Duodenal mucosa (tissue), 2 donors: ENCODE data around the gene ZNF592.
"Not testable (repeated sequence)": the region's sequence is repeated elsewhere in the genome, so short reads cannot be mapped to it uniquely, and the experiment has no call there.

Experiments used
- H3K27ac ChIP-seq: one replicate; pipeline ENCODE4 v1.7.0; 2013; ENCODE audit warnings: low read depth, low read length
- H3K27me3 ChIP-seq, 2 donors: one replicate each; pipeline ENCODE4 v1.7.0; 2013; ENCODE audit warnings: low read length in 2 of 2, control low read depth in 1 of 2; ENCODE audit not compliant: insufficient read depth in 2 of 2, control insufficient read depth in 1 of 2
- H3K36me3 ChIP-seq, 2 donors: one replicate each; pipeline ENCODE4 v1.7.0; 2013; ENCODE audit warnings: low read length in 2 of 2, control low read depth in 1 of 2; ENCODE audit not compliant: insufficient read depth in 2 of 2, control insufficient read depth in 1 of 2
- H3K4me1 ChIP-seq, 2 donors: one replicate each; pipeline ENCODE4 v1.7.0; 2013; ENCODE audit warnings: low read length in 2 of 2, control low read depth in 1 of 2; ENCODE audit not compliant: insufficient read depth in 2 of 2, control insufficient read depth in 1 of 2
- H3K4me3 ChIP-seq, 2 donors: one replicate each; pipeline ENCODE4 v1.7.0; 2013; ENCODE audit warnings: low read length in 2 of 2, low read depth in 1 of 2
- H3K9ac ChIP-seq, 2 donors: one replicate each; pipeline ENCODE4 v1.7.0; 2013; ENCODE audit warnings: low read length in 2 of 2, low read depth in 1 of 2
- H3K9me3 ChIP-seq, 2 donors: one replicate each; pipeline ENCODE4 v1.7.0; 2013; ENCODE audit warnings: low read length in 2 of 2, control low read depth in 1 of 2; ENCODE audit not compliant: control insufficient read depth in 1 of 2

The ZNF592 gene

DNA sequence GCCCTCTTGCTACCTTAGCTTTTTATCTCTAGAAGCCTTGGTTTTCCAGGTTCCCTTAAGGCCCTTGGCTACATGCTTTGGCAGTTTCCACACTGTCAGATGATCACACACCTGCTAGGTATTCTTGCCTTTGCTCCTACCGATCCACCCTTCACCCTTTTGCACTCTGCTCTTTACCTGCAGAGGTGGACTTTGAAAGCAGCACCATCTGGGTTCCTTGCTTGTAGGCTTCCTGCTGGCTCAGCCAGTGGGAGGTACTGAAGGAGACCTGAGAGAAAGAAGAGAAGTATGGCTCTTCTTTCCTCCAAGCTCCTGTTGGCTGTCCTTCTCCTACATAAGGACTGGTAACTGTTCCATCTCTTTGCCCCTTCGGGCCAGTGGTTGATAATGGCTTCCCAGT, 7.3 kb upstream of the ZNF592 start:
- Histone ChIP-seq H3K9me3 (no peaks in the 10 kb centered on the region), H3K9ac (peak overlapping the region; percentile 17 to 28), H3K27ac (peak overlapping the region; percentile 43), H3K4me1 (peaks cover 13 to 22% of the 10 kb centered on the region in 2 donors), H3K27me3 (no peaks in the 10 kb centered on the region), H3K36me3 (no peaks in the 10 kb centered on the region), H3K4me3 (peak overlapping the region in 1 of 2 donors; percentile 20)

DNA sequence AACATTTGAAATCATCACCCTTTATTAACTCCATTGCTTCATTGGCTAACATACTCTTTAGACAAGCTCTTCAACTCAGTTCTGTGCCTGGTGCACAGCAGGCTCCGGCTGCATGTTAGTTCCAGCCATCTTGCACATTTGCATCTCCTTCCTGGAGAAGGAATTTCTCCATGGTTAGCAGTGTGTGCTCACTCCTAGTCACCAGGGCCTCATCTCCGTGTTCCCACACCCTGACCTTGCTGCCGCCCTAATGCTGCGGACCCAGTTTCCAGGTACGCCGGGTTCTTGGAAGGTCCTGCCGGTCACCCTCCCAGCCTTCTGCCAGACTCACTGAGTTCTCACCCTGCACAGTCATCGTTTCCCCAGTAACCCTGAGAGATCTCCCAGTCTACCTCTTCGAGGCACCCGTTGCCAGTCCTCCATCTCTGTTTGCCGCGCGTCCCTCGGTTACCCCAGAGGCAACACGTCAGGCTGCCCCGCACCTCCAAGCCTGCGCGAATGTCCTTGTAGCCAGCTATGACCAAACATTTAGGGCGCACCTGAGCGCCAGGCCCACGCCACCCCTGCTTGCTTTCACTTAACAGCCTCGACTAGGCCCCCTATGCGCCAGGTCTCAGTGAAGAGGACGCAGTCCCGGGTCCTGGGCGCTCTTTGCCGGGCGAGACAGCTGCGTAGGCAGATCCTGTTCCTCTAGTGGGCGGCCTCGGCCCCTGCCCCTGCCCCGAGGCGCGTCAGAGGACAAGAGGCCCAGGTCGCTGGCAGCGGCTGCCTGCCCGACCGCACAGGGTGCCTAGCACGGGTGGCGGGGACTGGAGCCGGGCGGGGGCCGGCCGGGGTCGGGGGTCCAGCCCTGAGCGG, 747 bp upstream of the ZNF592 start:
- Histone ChIP-seq H3K4me3 (peak overlapping the region; percentile 86 to 93), H3K9ac (peak overlapping the region; percentile 74 to 97), H3K4me1 (peaks cover 22 to 33% of the 10 kb centered on the region in 2 donors), H3K27ac (peak overlapping the region; percentile 99), H3K36me3 (no peaks in the 10 kb centered on the region), H3K27me3 (no peaks in the 10 kb centered on the region), H3K9me3 (no peaks in the 10 kb centered on the region)

DNA sequence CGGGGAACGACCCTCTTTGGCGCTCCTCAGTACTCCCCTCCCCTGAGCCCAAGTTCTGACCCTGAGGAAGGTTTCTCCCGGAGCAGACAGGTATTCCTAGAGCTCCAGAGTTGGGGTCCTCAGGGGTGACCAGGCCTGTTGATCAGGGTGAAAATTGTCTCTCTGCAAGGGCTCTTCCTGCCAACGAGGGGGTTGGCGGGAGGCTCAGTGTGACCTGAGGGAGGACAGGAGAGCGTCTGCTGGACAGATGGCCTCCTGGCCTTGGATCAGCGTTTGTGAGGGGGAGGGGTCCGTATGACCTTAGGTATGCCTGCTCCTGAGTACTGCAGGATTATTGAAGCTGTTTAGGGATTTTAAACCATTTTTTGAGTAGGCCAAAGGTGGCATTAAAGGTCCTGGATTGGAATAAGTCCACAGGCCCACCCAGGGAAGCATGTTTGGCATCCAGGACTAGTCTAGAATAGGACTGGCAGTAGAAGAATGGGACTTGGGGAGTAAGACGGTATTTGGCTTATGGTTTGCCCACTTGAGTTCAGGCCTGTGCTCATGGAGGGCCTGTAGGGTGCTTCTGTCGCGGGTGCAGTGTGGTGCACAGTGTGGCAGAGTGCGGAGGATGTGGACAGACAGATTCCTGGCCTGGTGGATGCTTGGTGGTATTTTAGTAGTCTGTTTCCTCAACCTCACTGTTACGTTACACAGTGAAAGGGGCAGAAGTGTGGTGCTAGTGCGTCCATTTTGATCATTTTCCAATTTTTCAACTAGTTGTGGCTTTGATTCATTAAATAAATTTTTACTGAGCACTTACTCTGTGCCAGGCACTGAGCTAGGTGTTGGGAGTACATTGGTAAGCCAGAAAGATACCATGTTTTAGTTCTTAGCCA, 959 bp downstream of the ZNF592 start:
- Histone ChIP-seq H3K4me3 (peak overlapping the region; percentile 81 to 94), H3K4me1 (peaks cover 27 to 45% of the 10 kb centered on the region in 2 donors), H3K36me3 (no peaks in the 10 kb centered on the region), H3K9ac (peak overlapping the region; percentile 61 to 89), H3K27me3 (no peaks in the 10 kb centered on the region), H3K27ac (peak overlapping the region; percentile 89), H3K9me3 (no peaks in the 10 kb centered on the region)

DNA sequence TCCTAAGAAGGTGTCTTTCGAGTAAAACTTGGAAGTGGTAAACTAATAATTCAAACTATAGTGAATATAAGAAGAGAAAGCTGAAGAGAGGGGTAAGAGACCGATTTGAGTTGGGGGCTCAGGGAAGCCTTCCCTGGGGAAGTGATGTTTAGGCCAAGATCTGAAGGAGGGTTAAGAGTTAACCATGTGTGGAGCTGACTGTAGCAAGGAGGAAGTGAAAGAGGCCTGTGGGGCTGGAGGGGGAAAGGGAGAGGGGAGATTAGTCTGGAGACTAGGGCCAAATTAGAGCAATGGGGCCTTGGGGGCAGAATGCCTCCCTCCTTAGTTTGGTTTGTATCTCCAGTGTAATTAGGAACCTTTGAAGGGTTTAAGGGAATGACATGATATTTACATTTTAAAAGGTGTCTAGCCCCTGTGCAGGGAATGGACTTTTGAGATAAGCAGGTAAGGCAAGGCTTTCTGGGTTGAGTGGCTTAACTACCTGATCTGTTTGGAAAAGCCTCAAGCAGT, 2.2 kb downstream of the ZNF592 start:
- no peaks in the 10 kb centered on the region for H3K9me3 ChIP-seq
- no peaks in the 10 kb centered on the region for H3K27me3 ChIP-seq
- H3K4me1 ChIP-seq: peaks cover 31 to 49% of the 10 kb centered on the region in 2 donors
- no peaks in the 10 kb centered on the region for H3K36me3 ChIP-seq
- H3K27ac ChIP-seq: no peak overlapping the region
- peak overlapping the region; percentile 15 to 48 for H3K9ac ChIP-seq
- peak overlapping the region; percentile 38 to 94 for H3K4me3 ChIP-seq

DNA sequence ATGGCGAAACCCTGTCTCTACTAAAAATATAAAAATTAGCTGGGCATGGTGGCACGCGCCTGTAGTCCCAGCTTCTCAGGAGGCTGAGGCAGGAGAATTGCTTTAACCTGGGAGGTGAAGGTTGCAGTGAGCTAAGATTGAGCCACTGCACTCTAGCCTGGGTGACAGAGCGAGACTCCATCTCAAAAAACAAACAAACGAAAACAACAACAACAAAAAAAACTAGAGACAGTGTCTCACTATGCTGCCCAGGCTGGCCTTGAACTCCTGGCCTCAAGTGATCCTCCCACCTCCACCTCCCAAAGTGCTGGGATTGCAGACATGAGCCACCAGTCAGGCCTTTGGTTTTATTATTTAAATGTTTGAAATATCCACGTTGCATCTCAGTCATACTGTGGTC, 3.3 kb downstream of the ZNF592 start:
- H3K4me3 ChIP-seq, H3K9ac ChIP-seq, H3K27me3 ChIP-seq, H3K9me3 ChIP-seq, H3K27ac ChIP-seq, H3K36me3 ChIP-seq: not testable (repeated sequence)
- H3K4me1 ChIP-seq: peaks cover 34 to 57% of the 10 kb centered on the region in 2 donors

DNA sequence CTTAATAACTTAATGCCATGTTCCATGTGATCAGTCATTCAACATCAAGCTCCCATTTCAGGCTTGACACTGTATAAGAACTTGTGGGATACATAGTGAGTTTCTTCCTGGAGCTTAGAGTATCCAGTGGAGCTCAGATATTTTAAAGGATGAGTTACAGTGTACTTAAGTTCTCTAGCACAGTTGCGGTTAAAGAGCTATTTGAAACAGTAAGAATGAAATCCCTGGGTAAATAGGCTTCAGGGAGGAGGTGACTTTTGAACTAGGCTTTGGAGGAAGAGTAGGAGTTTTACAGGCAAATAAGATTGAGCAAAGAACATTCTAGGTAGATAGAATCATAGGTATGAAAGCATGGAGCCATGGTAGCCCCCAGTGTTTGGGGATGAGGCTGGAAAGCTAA, 3.8 kb downstream of the ZNF592 start:
- Histone ChIP-seq H3K9ac (no peak overlapping the region), H3K27me3 (no peaks in the 10 kb centered on the region), H3K36me3 (no peaks in the 10 kb centered on the region), H3K9me3 (no peaks in the 10 kb centered on the region), H3K4me1 (peaks cover 34 to 56% of the 10 kb centered on the region in 2 donors), H3K4me3 (no peak overlapping the region), H3K27ac (no peak overlapping the region)

DNA sequence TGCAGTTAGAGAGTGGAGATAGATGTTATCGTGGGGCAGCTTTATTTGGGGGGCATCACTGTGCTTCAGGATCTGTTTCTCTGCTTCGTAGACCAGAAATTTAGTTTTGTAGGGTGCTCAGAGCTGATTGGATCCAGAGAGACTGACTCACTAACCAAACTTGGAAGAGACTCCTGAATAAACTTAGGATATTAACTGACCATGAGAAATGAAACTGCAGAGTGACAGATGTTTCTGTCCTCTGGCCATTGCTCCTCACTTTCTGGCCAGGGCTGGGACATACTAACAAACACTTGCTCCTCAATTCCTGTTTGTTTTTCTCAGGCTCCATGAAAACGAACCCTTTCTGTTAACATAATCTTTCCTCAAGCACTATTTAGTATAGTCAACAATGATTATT, 4.3 kb downstream of the ZNF592 start:
- Histone ChIP-seq H3K4me3 (no peak overlapping the region), H3K36me3 (no peaks in the 10 kb centered on the region), H3K27ac (no peak overlapping the region), H3K9me3 (no peaks in the 10 kb centered on the region), H3K27me3 (no peaks in the 10 kb centered on the region), H3K9ac (no peak overlapping the region), H3K4me1 (peaks cover 34 to 55% of the 10 kb centered on the region in 2 donors)

DNA sequence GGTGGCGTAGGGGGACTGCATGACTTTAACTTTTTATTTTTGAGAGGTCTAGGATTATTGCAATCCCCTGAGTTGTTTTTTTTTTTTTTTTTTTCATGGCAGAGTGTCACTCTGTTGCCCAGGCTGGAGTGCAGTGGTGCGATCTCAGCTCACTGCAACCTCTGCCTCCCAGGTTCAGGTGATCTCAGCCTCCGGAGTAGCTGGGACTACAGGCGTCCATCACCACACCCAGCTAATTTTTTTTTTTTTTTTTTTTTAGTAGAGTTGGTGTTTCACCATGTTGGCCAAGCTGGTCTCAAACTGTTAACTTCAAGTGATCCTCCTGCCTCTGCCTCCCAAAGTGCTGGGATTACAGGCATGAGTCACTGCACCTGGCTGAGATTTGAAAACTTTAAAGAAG, 6.5 kb downstream of the ZNF592 start:
- H3K4me1 ChIP-seq: peaks cover 42 to 65% of the 10 kb centered on the region in 2 donors
- H3K36me3 ChIP-seq, H3K4me3 ChIP-seq, H3K27me3 ChIP-seq, H3K9me3 ChIP-seq, H3K9ac ChIP-seq, H3K27ac ChIP-seq: not testable (repeated sequence)

DNA sequence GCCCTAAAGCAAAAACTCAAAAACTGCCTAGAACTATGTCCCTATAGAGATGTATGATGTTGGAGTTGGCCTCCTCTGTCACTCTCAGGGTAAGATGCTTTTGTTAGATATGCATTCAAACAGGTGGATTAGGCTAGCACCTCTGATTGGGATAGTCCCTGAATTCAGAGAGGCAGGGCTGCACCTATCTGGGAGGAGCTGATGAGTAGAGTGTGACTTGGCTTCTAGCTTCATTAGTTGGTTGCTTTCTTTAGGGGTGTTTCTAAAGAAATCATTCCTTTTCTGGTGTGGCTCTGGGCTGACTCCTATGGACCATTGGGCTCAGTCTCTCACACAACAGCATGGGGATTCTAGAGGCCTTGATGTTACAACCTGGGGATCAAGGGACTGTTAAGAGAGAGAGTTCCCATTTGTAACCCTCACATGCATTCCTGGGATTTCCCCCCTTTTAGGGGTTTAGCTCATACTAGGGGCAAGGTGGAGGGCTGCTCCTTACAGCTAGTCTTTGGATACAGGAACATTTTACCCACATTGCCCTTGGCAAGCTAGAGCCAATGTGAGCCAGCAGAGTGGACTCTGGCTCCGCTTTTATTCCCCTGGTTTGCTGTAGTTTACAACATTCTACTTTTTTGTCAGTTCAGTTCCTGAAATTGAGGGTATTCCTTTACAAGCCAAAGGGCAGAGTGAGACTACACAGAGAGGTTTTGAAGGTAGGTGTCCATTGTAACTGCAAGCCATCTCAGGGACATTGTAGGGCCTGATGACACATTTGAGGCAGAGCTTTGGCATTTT, 7.5 kb downstream of the ZNF592 start:
- Histone ChIP-seq H3K9ac (no peak overlapping the region), H3K27me3 (no peaks in the 10 kb centered on the region), H3K4me3 (no peak overlapping the region), H3K27ac (no peak overlapping the region), H3K4me1 (peaks cover 43 to 58% of the 10 kb centered on the region in 2 donors), H3K36me3 (no peaks in the 10 kb centered on the region), H3K9me3 (no peaks in the 10 kb centered on the region)
